Stimulated activated CD4-positive, alpha-beta T cell treated with anti-CD3 and anti-CD28 coated beads, Interleukin-1b, Interleukin-23, amount 100 ng/mL, for 4 hours (primary cell): ENCODE results near the gene GLIPR1L2.
"Not testable (repeated sequence)": the region's sequence is repeated elsewhere in the genome, so short reads cannot be mapped to it uniquely, and the experiment has no call there.

Experiments
- DNase-seq, 2 donors: peaks; one replicate each; pipeline ENCODE4 v3.0.0-alpha.2; 2020; ENCODE audit warnings: low read depth in 2 of 2

The GLIPR1L2 gene

DNA sequence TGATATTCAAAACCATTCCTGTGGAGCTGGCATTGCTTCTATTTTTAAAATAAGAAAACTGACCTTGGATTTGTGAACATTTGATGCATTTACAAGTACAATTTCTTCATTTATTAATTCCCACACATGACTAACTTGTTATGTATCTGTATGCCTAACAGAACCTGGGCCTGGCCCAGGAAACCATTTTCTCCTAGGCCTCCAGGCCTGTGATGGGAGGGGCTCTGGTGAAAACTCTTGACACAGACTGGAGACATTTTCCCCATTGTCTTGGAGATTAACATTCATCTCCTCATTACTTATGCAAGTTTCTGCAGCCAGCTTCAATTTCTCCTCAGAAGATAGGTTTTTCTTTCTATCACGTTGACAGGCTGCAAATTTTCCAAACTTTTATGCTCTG, 42.0 kb downstream of the GLIPR1L2 start:
- no peak for DNase-seq

DNA sequence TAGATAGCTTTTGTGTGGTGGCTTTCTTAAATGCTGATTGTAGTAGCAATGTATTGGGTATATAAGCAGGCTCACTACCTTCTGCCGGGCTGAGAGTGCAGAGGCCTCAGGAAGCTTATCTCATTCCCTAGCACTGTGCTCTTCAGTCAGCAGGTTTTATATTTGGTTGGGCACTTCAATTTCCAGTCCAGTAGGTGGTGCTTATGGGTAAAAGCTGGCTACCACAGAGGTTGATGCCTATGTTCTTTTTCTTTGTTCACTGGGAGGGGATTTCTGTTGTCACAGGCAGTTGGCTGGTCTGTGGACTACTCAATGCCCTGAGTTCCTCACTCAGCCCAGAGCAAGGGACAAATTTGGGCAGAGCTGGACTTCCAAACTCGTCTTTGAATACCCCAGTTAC, 46.7 kb downstream of the GLIPR1L2 start:
- no peak for DNase-seq

DNA sequence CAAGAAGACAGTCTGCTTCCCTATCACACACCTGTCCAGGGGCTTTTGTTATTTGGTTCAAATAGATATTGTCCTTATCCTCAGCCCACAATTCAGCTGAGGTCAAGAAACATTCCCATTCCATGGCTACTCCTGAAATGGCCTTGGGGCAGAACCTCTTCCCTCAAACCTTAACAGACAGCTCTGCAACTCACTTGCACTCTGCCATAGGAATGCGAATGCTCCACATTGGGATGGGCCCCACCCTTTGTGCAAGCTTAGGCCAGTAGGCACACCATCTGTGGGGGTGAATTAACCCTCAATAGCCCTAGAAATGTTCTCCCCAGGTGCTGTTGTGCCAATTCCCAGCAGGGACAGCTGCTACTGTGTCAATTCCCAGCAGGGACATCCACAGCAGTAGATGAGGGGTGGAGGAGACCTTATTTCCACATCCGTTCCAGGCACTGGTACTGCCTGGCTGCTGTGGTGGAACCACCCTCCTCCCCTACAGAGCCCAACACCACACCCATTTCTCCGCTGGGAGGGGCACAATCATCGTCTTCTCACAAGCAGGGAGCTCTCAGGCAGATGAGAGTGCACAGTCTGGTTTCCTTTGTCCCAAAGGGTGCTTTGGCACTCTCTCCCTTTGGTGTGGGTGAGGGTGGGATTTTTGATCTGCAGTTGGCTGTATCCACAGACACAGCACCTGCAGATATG, 47.3 kb downstream of the GLIPR1L2 start:
- DNase-seq: no peak

DNA sequence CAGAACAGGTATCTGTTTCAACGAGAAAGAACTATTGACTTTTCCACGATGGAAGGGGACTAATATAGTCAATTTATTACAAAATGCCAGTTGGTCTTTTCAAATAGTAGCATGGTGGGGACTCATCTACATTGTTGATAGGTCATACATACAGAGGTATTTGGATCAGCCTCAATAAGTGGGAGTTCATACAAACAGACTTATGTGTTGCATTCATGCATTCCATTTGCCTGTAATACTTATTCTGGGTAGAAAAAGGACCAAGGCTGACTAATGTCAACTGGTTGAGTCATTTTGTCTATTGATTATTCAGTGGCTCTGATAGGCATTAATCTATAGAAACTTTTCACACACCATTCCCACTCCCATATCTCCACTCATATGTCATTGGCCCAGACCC, 48.2 kb downstream of the GLIPR1L2 start:
- no peak for DNase-seq

DNA sequence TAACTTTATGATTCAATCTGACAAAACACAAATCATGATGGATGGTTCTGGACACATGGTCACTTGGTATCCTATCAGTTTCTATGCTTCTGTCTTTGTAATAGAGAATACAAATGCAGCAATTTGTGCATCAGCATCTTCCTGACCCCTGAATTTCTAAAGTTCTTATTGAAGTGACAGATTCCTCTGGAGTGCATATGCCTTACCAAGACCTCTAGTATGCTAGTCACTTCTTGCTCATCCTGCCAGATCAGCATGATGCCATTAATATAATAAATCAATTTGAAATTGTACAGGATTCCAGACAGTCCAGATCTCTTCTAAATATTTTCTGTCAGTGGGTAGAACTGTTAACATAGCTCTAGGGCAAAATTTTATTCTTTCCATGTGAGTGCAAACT, 49.0 kb downstream of the GLIPR1L2 start:
- DNase-seq: no peak

DNA sequence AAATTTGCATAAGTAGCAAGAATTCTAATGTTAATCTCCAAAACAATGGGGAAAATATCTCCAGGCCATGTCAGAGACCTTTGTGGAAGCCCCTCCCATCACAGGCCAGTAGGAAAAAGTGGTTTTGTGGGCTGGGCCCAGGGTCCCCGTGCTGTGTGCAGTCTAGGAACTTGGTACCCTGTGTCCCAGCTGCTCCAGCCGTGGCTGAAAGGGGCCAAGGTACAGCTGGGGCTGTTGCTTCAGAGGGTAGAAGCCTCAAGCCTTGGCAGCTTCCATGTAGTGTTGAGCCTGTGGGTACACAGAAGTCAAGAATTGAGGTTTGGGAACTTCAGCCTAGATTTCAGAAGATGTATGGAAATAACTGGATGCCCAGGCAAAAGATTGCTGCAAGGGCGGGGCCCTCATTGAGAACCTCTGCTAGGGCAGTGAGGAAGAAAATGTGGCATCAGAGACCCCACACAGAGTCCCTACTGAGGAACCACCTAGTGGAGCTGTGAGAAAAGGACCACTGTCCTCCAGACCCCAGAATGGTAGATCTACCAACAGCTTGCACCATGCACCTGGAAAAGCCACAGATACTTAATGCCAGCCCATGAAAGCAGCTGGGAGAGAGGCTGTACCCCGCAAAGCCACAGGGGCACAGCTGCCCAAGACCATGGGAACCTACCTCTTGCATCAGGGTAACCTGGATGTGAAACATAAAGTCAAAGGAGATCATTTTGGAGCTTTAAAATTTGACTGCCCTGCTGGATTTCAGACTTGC, 51.0 kb downstream of the GLIPR1L2 start:
- not testable (repeated sequence) for DNase-seq

DNA sequence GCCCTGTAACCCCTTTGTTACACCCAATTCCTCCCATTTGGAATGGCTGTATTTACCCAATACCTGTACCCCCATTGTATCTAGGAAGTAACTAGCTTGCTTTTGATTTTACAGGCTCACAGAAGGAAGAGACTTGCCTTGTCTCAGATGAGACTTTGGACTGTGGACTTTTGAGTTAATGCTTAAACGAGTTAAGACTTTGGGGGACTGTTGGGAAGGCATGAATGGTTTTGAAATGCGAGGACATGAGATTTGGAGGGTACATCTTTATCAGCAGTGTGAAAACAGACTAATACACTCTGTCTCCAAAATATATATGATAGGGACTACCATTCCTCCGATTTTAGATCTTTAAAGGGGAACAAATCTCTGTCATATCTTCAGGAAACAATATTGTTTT, 51.6 kb downstream of the GLIPR1L2 start:
- DNase-seq: not testable (repeated sequence)

DNA sequence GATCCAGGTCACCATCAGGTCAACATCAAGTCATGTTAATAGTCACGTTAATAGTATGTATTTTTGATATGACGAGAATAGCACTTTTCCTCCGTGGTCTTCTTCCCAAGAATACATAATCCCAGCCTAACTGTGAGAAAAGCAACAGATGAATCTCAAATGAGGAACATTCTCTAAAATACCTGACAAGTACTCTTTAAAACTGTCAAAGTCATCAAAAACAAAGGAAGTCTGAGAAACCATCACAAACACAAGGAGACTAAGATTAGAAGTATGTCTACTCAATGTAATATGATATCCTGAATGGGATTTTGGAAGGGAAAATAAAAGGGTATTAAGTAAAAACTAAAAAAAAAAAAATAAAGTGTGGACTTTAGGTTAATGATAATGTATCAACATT, 52.8 kb downstream of the GLIPR1L2 start:
- DNase-seq: no peak

DNA sequence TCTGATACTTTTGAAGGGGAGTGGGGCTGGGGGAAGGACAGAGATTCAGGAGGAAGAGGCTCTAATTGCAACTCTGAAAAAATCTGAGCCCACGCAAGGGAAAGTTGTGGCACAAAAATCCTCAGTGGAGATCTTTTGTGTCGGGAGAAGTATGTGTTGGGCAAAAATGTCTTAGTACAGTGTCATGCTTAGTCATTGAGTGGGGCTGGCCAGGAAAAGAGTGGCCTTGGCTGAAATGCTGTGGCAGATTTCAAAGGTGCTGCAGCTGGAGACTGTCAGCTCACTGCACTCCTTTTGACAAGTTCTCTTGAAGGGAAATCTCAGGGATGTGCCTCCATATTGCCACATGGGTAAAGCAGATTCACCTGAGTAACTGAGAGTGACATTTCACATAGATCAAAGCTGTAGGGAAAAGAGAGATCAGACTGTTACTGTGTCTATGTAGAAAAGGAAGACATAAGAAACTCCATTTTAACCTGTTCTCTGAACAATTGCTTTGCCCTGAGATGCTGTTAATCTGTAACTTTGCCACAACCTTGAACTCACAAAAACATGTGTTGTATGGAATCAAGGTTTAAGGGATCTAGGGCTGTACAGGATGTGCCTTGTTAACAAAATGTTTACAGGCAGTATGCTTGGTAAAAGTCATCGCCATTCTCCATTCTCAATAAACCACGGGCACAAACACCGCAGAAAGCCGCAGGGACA, 53.7 kb downstream of the GLIPR1L2 start:
- DNase-seq: no peak

DNA sequence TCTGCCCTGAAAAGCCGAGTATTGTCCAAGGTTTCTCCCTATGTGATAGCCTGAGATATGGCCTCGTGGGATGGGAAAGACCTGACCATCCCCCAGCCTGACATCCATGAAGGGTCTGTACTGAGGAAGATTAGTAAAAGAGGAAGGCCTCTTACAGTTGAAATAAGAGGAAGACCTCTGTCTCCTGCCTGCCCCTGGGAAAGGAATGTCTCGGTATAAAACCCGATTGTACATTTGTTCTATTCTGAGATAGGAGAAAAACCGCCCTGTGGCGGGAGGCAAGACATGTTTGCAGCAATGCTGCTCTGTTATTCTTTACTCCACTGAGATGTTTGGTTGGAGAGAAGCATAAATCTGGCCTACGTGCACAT, 54.2 kb downstream of the GLIPR1L2 start:
- DNase-seq: not testable (repeated sequence)

DNA sequence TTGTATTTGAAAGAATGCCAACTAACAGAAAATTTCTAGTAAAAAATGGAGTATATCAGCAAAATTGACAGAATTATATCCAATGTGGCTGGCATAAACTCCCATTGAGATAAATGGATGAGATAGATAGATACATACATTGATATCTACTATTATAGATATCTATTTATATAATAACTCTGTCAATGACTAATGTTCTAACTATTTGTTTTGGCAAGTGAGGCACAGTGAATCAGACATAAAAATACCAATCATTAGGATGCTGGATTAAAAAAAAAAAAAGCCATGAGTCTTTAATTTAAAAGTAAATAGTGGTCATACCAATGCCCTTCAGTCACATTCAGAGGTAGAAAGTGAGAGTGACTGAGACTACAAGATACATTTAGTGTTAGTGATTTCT, 56.0 kb downstream of the GLIPR1L2 start:
- no peak for DNase-seq

DNA sequence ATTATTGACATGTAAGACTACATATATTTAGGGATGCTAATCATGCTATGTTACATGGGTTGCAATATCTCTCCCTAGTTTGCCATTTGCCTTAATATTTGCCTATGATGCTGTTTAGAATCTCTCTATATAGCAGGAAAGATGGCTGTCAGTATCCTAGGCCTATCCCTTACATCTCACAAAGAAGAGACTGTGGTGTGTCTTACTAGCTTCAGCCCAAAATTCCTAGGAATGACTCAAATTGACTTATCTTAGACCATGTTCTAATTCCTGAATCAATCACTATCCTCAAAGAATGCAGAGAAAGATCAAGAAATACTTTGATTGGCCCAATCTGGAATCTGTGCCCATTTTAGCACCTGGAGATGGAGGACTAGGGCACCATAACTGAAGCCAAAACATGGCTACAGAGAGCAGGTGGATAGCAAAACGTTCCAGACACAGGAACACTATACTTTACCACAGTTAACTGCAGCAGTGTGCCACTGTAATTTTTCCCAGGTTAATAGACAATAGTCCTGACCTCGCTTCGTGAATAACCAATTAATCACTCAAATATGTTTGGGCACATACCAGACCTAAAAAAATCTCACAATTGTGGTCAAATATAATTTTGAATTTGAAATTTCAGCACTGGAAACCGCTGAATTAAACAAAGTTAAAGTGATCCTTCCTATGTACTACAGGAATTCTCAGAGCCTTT, 57.0 kb downstream of the GLIPR1L2 start:
- DNase-seq: no peak

DNA sequence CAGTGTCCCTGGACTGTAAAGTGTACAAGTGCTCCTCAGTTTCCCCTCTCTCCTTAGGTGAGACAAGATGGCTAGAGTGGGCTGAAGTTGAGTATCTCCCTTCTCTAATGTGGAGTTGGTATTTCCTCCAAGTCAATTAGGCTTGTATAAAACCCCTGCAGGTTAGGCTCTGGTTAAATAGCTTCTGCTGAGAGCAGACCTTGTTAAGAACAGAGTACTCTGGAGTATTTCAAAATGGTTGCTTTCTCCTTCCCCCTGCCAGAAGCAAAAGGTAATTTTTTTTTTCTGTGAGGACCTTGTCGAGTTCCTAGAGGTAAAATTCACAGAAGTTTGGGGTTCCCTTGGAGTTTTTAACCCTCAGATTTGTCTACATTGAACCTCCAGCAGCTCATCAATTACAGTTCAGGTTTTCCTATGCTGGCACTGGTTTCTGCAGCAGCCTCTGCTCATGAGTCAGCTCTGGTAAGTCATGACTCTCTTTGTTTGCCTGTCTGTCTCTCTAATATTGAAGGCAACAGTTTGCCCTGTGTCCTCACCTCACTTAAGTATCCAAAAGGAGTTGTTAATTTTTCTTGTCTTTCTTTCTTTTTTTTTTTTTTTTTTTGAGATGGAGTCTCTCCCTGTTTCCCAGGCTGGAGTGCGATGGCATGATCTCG, 61.9 kb downstream of the GLIPR1L2 start:
- DNase-seq: no peak

DNA sequence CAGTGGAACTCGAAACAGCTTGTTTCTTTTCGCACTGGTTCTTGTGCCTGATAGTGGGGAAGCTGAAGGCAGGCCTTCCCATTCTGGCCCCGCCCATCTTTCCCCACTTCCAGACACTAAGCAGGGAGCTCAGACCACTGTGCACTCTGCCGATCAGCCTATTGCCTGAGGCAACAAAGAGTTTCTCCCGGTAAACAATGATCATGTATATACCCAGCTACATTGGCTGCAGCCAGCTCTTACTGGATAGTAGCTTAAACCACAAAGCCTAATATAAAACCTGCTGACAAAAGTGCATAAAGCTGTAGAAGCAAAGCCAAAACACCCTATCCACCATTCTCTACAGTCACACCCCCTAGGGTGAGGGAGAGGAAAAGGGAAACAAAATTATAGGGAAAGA, 65.0 kb downstream of the GLIPR1L2 start:
- no peak for DNase-seq

DNA sequence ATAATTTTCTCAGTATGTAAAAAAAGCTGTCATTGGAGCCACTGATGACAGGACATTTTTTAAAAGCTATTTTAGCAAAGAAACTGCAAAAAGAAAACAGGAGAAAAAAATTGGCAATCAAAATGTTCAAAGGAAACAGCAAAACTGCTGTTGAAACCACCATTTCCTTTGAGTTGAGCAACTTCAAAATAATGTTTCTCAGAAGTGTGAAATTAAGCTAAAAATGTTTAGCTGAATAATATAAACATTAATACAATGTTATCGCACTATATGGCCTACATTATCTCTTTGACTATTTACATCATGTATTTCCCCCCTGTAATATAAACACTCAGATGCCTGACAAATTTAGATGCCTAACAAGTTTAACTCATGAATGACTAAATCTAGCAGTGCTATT, 66.3 kb downstream of the GLIPR1L2 start:
- DNase-seq: no peak

DNA sequence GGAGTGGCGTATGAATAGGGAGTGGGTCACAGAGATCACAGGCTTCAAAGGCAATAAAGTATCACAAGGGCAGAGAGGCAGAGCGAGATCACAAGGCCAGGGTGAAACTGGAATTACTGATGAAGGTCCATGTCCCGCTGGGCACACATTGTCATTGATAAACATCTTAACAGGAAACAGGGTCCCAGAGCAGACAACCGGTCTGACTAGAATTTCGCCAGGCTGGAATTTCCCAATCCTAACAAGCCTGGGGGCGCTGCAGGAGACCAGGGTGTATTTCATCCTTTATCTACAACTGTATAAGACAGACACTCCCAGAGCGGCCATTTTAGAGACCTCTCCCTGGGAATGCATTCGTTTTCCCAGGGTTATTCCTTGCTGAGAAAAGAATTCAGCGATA, 67.0 kb downstream of the GLIPR1L2 start:
- DNase-seq: not testable (repeated sequence)

DNA sequence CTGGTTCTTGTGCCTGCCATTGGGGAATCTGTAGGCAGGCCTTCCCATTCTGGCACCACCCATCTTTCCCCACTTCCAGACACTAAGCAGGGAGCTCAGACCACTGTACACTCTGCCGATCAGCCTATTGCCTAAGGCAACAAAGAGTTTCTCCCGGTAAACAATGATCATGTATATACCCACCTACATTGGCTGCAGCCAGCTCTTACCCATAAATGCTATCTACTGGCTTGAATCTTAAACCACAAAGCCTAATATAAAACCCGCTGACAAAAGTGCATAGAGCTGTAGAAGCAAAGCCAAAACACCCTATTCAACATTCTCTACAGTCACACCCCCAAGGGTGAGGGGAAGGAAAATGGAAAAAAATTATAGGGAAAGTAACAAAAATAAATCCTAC, 68.9 kb downstream of the GLIPR1L2 start:
- no peak for DNase-seq

DNA sequence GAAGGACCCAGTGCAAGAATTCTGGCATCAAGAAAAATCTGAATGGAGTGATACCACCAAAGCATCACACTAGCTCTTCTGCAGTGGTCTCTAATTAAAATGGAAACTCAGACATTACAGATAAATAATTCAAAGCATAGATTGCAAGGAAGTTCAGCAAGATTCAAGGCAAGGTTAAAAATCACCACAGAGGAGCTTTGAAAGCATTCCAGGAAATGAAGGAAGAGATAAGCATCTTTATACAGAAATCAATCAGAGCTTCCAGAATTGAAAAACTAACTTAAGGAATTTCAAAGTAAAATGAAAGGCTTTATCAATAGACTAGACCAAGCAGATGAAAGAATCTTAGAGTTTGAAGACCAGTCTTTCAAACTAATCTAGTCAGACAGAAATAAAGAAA, 69.3 kb downstream of the GLIPR1L2 start:
- DNase-seq: no peak

DNA sequence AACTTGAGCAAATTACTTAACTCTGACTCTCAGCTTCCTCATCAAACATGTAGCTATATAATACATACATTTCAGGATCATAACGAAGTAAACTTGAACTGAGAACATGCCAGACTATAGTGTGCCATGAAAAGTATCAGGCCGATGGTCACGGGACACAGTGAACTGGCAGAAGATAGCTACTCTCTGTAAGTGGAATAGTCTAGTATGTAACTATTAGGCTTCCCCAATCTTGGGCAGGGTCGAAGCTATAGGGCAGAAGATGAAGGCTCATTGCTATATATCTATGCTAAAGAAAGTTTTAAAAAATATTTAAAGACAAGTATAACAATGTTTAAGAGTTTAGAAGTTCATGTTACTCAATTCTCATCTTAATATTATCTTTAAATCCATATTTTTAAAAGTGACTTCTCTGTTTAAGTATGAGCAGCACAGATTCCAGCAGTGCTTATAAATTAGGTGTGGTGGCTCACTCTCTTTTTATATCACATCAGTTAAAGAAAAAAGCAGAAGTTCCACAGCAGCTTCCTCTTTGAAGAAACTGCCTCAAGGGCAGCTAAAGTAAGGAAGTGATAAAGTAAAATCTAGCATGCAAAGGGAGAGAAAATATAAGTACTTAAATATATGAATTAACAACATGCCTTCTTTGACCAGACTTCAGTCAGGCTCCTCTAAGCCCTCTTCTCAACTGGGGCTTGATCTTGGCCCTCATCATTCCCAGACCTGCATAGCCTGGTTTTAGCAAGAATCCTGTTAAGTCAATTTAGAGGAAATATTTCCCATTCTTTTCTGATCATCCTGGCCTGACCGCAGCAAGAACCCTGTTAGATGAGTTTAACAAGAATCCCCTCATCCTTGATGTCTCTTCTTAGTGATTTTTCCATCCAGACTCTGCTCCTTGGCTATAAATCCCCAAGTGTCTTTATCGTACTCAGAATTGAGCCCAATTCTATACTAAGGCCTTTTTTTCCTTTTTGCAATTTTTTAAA, 81.3 kb downstream of the GLIPR1L2 start:
- DNase-seq: no peak

DNA sequence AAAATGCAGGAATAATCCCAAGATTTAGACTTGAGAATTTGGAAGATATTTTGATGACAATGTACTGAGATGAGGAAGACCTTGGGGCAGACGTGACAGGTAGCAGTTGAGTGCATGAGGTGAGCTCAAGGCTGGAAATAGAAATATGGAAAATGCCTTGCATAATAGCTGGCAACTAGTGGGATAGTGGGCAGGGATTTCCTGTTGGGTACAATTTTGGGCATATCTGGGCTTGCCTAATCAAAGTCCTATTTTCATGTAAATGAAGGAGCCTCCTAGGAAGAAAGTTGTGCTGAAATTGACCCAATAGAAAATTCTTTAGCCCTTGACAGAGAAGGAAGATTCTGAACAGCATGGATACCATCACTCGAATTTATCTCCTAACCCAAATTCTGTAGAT, 83.2 kb downstream of the GLIPR1L2 start:
- DNase-seq: no peak

DNA sequence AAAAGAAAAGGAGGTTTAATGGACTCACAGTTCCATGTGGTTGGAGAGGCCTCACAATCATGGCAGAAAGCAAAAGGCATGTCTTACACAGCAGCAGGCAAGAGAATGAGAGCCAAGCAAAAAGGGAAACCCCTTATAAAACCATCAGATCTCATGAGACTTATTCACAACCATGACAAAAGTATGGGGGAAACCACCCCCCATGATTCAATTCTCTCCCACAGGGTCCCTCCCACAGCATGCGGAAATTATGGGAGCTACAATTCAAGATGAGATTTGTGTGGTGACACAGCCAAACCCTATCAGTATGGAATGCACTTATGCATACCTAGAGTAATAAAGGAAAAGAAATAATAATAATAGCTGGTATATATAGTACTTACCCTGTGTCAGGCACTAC, 85.2 kb downstream of the GLIPR1L2 start:
- no peak for DNase-seq
